ENCODE measurements around the gene PTPRN2. TPM values are rescaled to one million over a fixed set of nuclear protein-coding genes. Genes with fewer than 3 reads are reported as not detected.

Gene PTPRN2
- total RNA-seq, 1 donor from 2014 or later, result 32.2 TPM

DNA sequence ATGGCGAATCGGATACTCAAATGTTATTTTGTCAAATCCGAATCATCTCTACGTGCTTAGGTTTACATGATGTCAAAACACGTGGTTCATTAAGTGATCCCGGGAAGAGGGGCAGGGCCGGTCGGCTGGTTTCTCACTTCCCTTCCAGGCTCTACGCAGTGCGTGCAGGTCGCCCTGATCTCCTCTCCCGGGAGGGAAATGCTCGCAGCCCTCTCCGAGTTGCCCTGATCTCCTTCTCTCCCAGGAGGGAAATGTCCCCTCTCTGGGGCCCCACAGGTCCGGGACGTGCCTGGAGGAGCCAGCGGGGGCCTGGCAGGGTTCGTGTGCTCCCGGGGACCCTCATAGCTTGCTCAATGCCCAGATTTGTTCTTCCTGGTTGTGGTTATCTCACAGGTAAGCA is 1048.1 kb downstream of the PTPRN2 start:
- Mint-ChIP-seq H3K27me3 (ENCODE audit: low read depth) (no peaks in the 10 kb centered on the region), H3K9me3 (no peaks in the 10 kb centered on the region)
- TF ChIP-seq CTCF (conservative IDR thresholded peaks at IDR 0.05), result no peak

GRCh38 chr7:157538735-157539134 is 1048.9 kb downstream of the PTPRN2 start:
- Mint-ChIP-seq H3K27ac (ENCODE audit: unreplicated experiment) (no peak overlapping the region), H3K4me1 (peaks cover 16% of the 10 kb centered on the region), H3K4me3 (no peak overlapping the region), H3K9me3 (no peaks in the 10 kb centered on the region), H3K36me3 (ENCODE audit: low read depth) (peaks cover 7% of the 10 kb centered on the region), H3K27me3 (ENCODE audit: low read depth) (no peaks in the 10 kb centered on the region)
- no peak for TF ChIP-seq CTCF (conservative IDR thresholded peaks at IDR 0.05)
- DNase-seq (ENCODE audit: low read depth, low spot score), result no peak

More for the DNA sequence above, 1048.1 kb downstream of the PTPRN2 start:
- Mint-ChIP-seq H3K36me3 (ENCODE audit: low read depth) (peaks cover 13% of the 10 kb centered on the region), H3K27ac (ENCODE audit: unreplicated experiment) (no peak overlapping the region), H3K4me3 (peak overlapping the region; percentile 14), H3K4me1 (peaks cover 19% of the 10 kb centered on the region)
- no peak for DNase-seq (ENCODE audit: low read depth, low spot score)

DNA sequence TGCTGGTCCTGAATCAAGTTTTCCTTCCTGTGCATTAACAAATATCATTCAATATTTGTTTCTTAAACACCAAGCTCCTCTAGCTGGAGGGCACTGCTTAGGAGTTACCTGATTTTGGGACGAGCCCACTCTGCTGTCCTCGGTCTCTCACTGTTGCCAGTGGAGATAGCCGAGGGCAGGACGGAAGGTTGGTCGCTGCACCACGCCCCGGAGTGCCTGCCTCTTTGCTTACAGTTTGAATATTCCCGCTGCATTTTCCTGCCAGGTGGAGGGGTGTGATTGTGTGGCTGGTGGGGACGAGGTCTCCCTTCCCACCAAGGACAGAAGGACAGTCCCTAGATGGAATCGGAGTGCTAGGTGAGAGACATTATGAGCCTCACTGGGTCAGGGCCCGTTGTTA is 1049.3 kb downstream of the PTPRN2 start:
- Mint-ChIP-seq H3K36me3 (ENCODE audit: low read depth) (peaks cover 9% of the 10 kb centered on the region), H3K4me1 (peaks cover 16% of the 10 kb centered on the region), H3K27ac (ENCODE audit: unreplicated experiment) (no peak overlapping the region), H3K9me3 (peaks cover under 1% of the 10 kb centered on the region), H3K4me3 (no peak overlapping the region), H3K27me3 (ENCODE audit: low read depth) (no peaks in the 10 kb centered on the region)
- no peak for TF ChIP-seq CTCF (conservative IDR thresholded peaks at IDR 0.05)
- DNase-seq (ENCODE audit: low read depth, low spot score), result no peak

GRCh38 chr7:157537056-157537455 is 1050.6 kb downstream of the PTPRN2 start:
- Mint-ChIP-seq H3K27me3 (ENCODE audit: low read depth) (no peaks in the 10 kb centered on the region), H3K27ac (ENCODE audit: unreplicated experiment) (no peak overlapping the region), H3K4me3 (no peak overlapping the region), H3K36me3 (ENCODE audit: low read depth) (peaks cover 20% of the 10 kb centered on the region), H3K4me1 (peaks cover 12% of the 10 kb centered on the region), H3K9me3 (peaks cover 11% of the 10 kb centered on the region)
- DNase-seq (ENCODE audit: low read depth, low spot score), result no peak
- TF ChIP-seq CTCF (conservative IDR thresholded peaks at IDR 0.05), result no peak

GRCh38 chr7:157532068-157532467 is 1055.6 kb downstream of the PTPRN2 start:
- no peak for TF ChIP-seq CTCF (conservative IDR thresholded peaks at IDR 0.05)
- no peak overlapping the region for H3K27ac Mint-ChIP-seq (ENCODE audit: unreplicated experiment)
- peaks cover 18% of the 10 kb centered on the region for H3K9me3 Mint-ChIP-seq
- no peaks in the 10 kb centered on the region for H3K27me3 Mint-ChIP-seq (ENCODE audit: low read depth)
- no peak overlapping the region for H3K4me3 Mint-ChIP-seq
- no peak for DNase-seq (ENCODE audit: low read depth, low spot score)
- peaks cover 20% of the 10 kb centered on the region for H3K36me3 Mint-ChIP-seq (ENCODE audit: low read depth)
- H3K4me1 Mint-ChIP-seq, result no peaks in the 10 kb centered on the region
